HEK293T (cell line): ENCODE data around the gene GRIP1.

Experiments used
- CTCF ChIA-PET: fragments of 350-600 bp; formaldehyde crosslinking; extraction: SDS; loops from one replicate; lab custom pipeline; 2021; ENCODE audit warnings: antibody characterized with exemption, inconsistent platforms; lab: Yijun Ruan, JAX
- POLR2A ChIA-PET: fragments of 350-600 bp; formaldehyde crosslinking; extraction: SDS; loops from one replicate; lab custom pipeline; 2020; ENCODE audit warnings: antibody characterized with exemption, inconsistent platforms; lab: Yijun Ruan, JAX
- DNase-seq: peaks from one replicate; pipeline ENCODE4 v3.0.0; 2012; ENCODE audit warnings: mixed read lengths; ENCODE audit errors: extremely low spot score
- ARNT ChIP-seq: fragments of 450-650 bp; IDR thresholded peaks from 2 replicates; pipeline ENCODE4 v1.6.1; 2017; ENCODE audit warnings: mild to moderate bottlenecking
- BHLHE40 ChIP-seq: fragments of 450-650 bp; IDR thresholded peaks from 2 replicates; pipeline ENCODE4 v1.6.1; 2016; ENCODE audit warnings: mild to moderate bottlenecking, moderate library complexity, borderline replicate concordance
- CTBP1 ChIP-seq: fragments of 450-650 bp; IDR thresholded peaks from 2 replicates; pipeline ENCODE4 v1.6.1; 2016; ENCODE audit warnings: borderline replicate concordance
- ELF4 ChIP-seq: fragments of 450-650 bp; IDR thresholded peaks from 2 replicates; pipeline ENCODE4 v1.6.1; 2017; ENCODE audit warnings: antibody characterized with exemption
- FOXA1 ChIP-seq: fragments of 450-650 bp; IDR thresholded peaks from 2 replicates; pipeline ENCODE4 v1.6.1; 2016; ENCODE audit warnings: mild to moderate bottlenecking
- FOXK2 ChIP-seq: fragments of 450-650 bp; IDR thresholded peaks from 2 replicates; pipeline ENCODE4 v1.6.1; 2016; ENCODE audit warnings: mild to moderate bottlenecking
- FOXM1 ChIP-seq: fragments of 450-650 bp; IDR thresholded peaks from 2 replicates; pipeline ENCODE4 v1.6.1; 2017; ENCODE audit warnings: mild to moderate bottlenecking, borderline replicate concordance
- HDGF ChIP-seq: fragments of 450-650 bp; IDR thresholded peaks from 2 replicates; pipeline ENCODE4 v1.6.1; 2017; ENCODE audit warnings: antibody characterized with exemption, borderline replicate concordance
- L3MBTL2 ChIP-seq: fragments of 450-650 bp; conservative IDR thresholded peaks from 2 replicates; pipeline ENCODE4 v1.6.1; 2016; ENCODE audit warnings: mild to moderate bottlenecking
- LEF1 ChIP-seq: fragments of 450-650 bp; IDR thresholded peaks from 2 replicates; pipeline ENCODE4 v1.6.1; 2017; ENCODE audit warnings: mild to moderate bottlenecking, borderline replicate concordance
- NFRKB ChIP-seq: fragments of 450-650 bp; IDR thresholded peaks from 2 replicates; pipeline ENCODE4 v1.6.1; 2016; ENCODE audit warnings: mild to moderate bottlenecking, moderate library complexity
- PKNOX1 ChIP-seq: fragments of 450-650 bp; IDR thresholded peaks from 2 replicates; pipeline ENCODE4 v1.6.1; 2016
- SP1 ChIP-seq: fragments of 450-650 bp; IDR thresholded peaks from 2 replicates; pipeline ENCODE4 v1.6.1; 2017
- SUZ12 ChIP-seq: fragments of 450-650 bp; IDR thresholded peaks from 2 replicates; pipeline ENCODE4 v1.6.1; 2016; ENCODE audit warnings: mild to moderate bottlenecking
- TARDBP ChIP-seq: fragments of 450-650 bp; IDR thresholded peaks from 2 replicates; pipeline ENCODE4 v1.6.1; 2016
- ZNF384 ChIP-seq: fragments of 450-650 bp; IDR thresholded peaks from 2 replicates; pipeline ENCODE4 v1.6.1; 2016

The GRIP1 gene

GRCh38 chr12:66467932-66468331, 210.9 kb downstream of the GRIP1 start:
- peak; percentile 16 for DNase-seq
- ChIA-PET POLR2A (no interaction called here), CTCF (no interaction called here)
- TF ChIP-seq FOXK2: no peak
- no peak for TF ChIP-seq ZNF384
- TF ChIP-seq BHLHE40: no peak
- TF ChIP-seq FOXA1: no peak
- TF ChIP-seq SUZ12: no peak
- no peak for TF ChIP-seq CTBP1

GRCh38 chr12:66461331-66461730, 217.5 kb downstream of the GRIP1 start:
- TF ChIP-seq FOXM1: no peak
- TF ChIP-seq CTBP1: no peak
- no peak for TF ChIP-seq ZNF384
- TF ChIP-seq SUZ12: no peak
- no peak for TF ChIP-seq PKNOX1
- no peak for TF ChIP-seq BHLHE40
- no peak for TF ChIP-seq ARNT
- no peak for TF ChIP-seq NFRKB
- no peak for TF ChIP-seq TARDBP
- TF ChIP-seq HDGF: no peak
- no peak for TF ChIP-seq ELF4
- TF ChIP-seq SP1: no peak
- ChIA-PET CTCF (no interaction called here), POLR2A (no interaction called here)
- no peak for DNase-seq

DNA sequence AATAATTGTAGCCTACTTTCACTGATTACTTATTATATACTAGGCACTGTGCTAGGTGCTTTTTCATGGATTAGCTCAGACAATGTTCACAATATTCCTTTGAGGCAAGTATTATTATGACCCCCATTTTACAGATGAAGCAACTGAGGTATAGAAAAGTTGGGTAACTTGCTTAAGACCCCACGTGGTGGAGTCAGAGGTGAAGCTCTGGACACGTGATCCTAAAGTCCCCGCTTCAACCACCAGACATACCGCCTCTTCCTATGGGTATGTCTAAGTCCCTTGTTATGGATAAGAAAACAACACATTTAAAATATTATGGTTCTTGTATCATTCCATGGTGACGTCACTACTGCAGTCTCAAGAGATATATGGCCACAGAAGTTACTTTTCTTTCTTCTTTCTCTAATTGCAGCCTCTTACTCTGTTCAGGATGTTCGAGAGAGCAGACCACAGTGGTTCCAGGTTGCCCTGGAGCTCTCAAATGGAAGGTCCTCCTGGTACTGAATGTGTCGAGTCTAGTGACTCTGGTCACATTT, 218.9 kb downstream of the GRIP1 start:
- CTCF ChIA-PET: no interaction called here
- POLR2A ChIA-PET: no interaction called here
- no peak for DNase-seq
- TF ChIP-seq L3MBTL2 (no peak), SUZ12 (no peak), SP1 (no peak), LEF1 (no peak), BHLHE40 (no peak), CTBP1 (no peak), FOXA1 (no peak), ELF4 (no peak), HDGF (no peak), NFRKB (no peak), ARNT (no peak), FOXM1 (no peak), PKNOX1 (no peak)

GRCh38 chr12:66456612-66457011, 222.3 kb downstream of the GRIP1 start:
- ChIA-PET POLR2A (no interaction called here), CTCF (no interaction called here)
- peak; percentile 10; the same call in 1 of the 2 replicates for TF ChIP-seq CTBP1
- peak; percentile 94 for TF ChIP-seq PKNOX1
- TF ChIP-seq NFRKB: no peak
- no peak for DNase-seq

DNA sequence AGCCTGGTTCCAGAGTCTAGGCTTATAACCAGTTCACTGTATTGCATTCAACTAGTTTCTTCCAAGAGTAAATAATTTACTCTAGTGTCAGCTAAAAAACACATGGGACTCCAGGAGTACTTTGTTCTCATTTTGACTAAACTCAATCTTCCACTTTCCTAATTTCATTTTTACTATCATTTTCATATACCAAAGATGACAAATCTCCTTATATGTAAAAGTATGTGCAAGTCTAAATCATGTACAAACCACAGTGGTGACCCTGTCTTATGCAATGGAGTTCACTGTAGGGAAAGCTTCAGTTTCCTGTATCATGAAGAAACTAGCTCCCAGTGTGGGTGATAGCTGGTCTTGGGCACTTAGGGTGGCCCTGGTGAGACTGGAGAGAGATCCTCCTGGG, 225.0 kb downstream of the GRIP1 start:
- no peak for TF ChIP-seq HDGF
- POLR2A ChIA-PET: no interaction called here
- no peak for DNase-seq
- CTCF ChIA-PET: no interaction called here

- ChIA-PET CTCF (interaction anchor here (0.7 kb wide), 1 partner anchor 10 kb away, joined by 3 read pairs; no protein-coding TSS in a partner anchor), POLR2A (no interaction called here)
- TF ChIP-seq TARDBP (no peak), SP1 (no peak), PKNOX1 (no peak), ZNF384 (no peak), HDGF (no peak), FOXA1 (no peak), L3MBTL2 (no peak), SUZ12 (no peak), ELF4 (no peak), ARNT (no peak), BHLHE40 (no peak), FOXK2 (no peak), FOXM1 (no peak), CTBP1 (no peak), NFRKB (no peak), LEF1 (no peak)
- no peak for DNase-seq
These were observed 225.8 kb downstream of the GRIP1 start for GRCh38 chr12:66453120-66453519.

DNA sequence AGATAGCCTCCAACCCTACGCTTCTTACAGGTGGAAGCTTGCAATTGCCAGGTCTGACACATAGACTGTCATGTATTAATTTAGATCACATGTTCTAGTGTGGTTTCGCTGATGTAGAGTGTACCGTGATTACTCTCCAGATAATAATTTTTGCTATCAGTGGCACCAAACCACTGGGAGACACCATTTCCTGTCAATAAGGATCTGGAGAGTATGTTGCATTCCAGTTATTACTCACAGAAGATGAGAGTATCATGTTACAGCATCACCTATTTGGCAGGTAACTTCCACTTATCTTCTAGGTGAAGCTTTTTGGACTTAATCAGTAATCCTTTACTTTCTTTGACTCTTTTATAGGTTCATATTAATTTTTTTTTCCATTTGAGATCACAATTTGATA, 229.3 kb downstream of the GRIP1 start:
- no peak for DNase-seq
- ChIA-PET CTCF (no interaction called here), POLR2A (no interaction called here)
- TF ChIP-seq FOXM1 (no peak), TARDBP (no peak)
